Endothelial cell of umbilical vein (primary cell): ENCODE data around the gene AZI2. TPM values are rescaled to one million over a fixed set of nuclear protein-coding genes. Genes with fewer than 3 reads are reported as not detected.

ENCODE experiments used
- BruUV-seq: library from RNA; stranded (reverse); fragments of 400-500 nt; replicated peaks from 2 replicates; lab custom pipeline; 2021; lab: Mats Ljungman, UMichigan
- CTCF ChIA-PET: fragments of 300-600, 350-600 bp; sonication (Branson Sonifier 250); formaldehyde crosslinking; loops from one replicate; lab custom pipeline; 2021; ENCODE audit warnings: antibody characterized with exemption, inconsistent platforms; lab: Charles Lee
- POLR2A ChIA-PET: fragments of 300-600, 350-600 bp; sonication (Branson Sonifier 250); formaldehyde crosslinking; loops from one replicate; lab custom pipeline; 2021; ENCODE audit warnings: antibody characterized with exemption, inconsistent platforms; lab: Charles Lee
- DNase-seq: peaks from one replicate; pipeline ENCODE4 v3.0.0-alpha.2; 2011; ENCODE audit warnings: low read depth, low spot score
- FAIRE-seq: peaks from 2 replicates; lab custom pipeline; 2011; peaks lifted over from hg19 to GRCh38; lab: Jason Lieb, UNC
- H2AFZ ChIP-seq: 2 replicates; pipeline ENCODE4 v1.6.0; 2012; ENCODE audit warnings: low read depth, low read length, control low read depth, inconsistent platforms
- H3K27ac ChIP-seq: 2 replicates; pipeline ENCODE4 v1.5.1; 2011; ENCODE audit warnings: low read depth, mild to moderate bottlenecking, control low read depth, low read length, moderate library complexity; ENCODE audit not compliant: insufficient read depth
- H3K27me3 ChIP-seq, 2 experiments: 2 replicates each; pipeline versions ENCODE4 v1.6.0 to v1.6.1; 2011; ENCODE audit warnings: low read length in 2 of 2, mixed read lengths in 1 of 2; ENCODE audit not compliant: control insufficient read depth in 2 of 2, insufficient read depth in 2 of 2
- H3K36me3 ChIP-seq, 2 experiments: 2 replicates in 1 of 2; 3 replicates in 1 of 2; pipeline ENCODE4 v1.5.1; 2011; ENCODE audit warnings: low read length in 2 of 2, mild to moderate bottlenecking in 1 of 2, moderate library complexity in 1 of 2; ENCODE audit not compliant: control insufficient read depth in 2 of 2, insufficient read depth in 2 of 2; ENCODE audit errors: extremely low read depth in 1 of 2
- H3K4me1 ChIP-seq: 3 replicates; pipeline ENCODE4 v1.5.1; 2011; ENCODE audit warnings: mild to moderate bottlenecking, low read length; ENCODE audit not compliant: control insufficient read depth, insufficient read depth; ENCODE audit errors: extremely low read depth
- H3K4me2 ChIP-seq: 2 replicates; pipeline ENCODE4 v1.6.1; 2011; ENCODE audit warnings: low read length, control low read depth, mixed read lengths; ENCODE audit not compliant: insufficient read depth
- H3K4me3 ChIP-seq, 3 experiments: fragments of 200-600 bp in 1 of 3; sonication (generic), shearing (Covaris generic) in 1 of 3; replicated peaks in 1 of 3; 2 replicates each; pipeline ENCODE4 v1.5.1; 2011 to 2016; ENCODE audit warnings: control low read depth in 3 of 3, low read length in 3 of 3, mild to moderate bottlenecking in 2 of 3, inconsistent platforms in 1 of 3, low read depth in 1 of 3, moderate library complexity in 1 of 3; ENCODE audit not compliant: insufficient read depth in 1 of 3
- H3K79me2 ChIP-seq: 2 replicates; pipeline ENCODE4 v1.6.0; 2012; ENCODE audit warnings: low read length, inconsistent platforms; ENCODE audit not compliant: control insufficient read depth, insufficient read depth
- H3K9ac ChIP-seq: replicated peaks from 2 replicates; pipeline ENCODE3; 2011; ENCODE audit warnings: low read length, control low read depth; ENCODE audit not compliant: insufficient read depth; ENCODE audit errors: extremely low read depth
- H3K9me1 ChIP-seq: replicated peaks from 3 replicates; pipeline ENCODE4 v1.6.0; 2011; ENCODE audit warnings: mild to moderate bottlenecking, low read length; ENCODE audit not compliant: control insufficient read depth, insufficient read depth; ENCODE audit errors: extremely low read depth
- H3K9me3 ChIP-seq: replicated peaks from 2 replicates; pipeline ENCODE4 v1.5.1; 2012; ENCODE audit warnings: low read length, inconsistent platforms; ENCODE audit not compliant: control insufficient read depth, insufficient read depth
- H4K20me1 ChIP-seq: replicated peaks from 2 replicates; pipeline ENCODE3; 2011; ENCODE audit warnings: mild to moderate bottlenecking, low read length; ENCODE audit not compliant: control insufficient read depth, insufficient read depth; ENCODE audit errors: extremely low read depth
- CTCF ChIP-seq, 2 donors: IDR thresholded peaks; 1 replicate in 1 of 2; 2 replicates in 1 of 2; pipeline ENCODE4 v1.5.1; 2011; ENCODE audit warnings: low read length in 2 of 2, mild to moderate bottlenecking in 2 of 2, moderate library complexity in 2 of 2, control low read depth in 1 of 2, inconsistent platforms in 1 of 2, low read depth in 1 of 2; ENCODE audit not compliant: insufficient read depth in 1 of 2; ENCODE audit errors: extremely low read depth in 1 of 2
- EZH2 ChIP-seq: IDR thresholded peaks from 2 replicates; pipeline ENCODE4 v1.6.1; 2012; ENCODE audit warnings: borderline replicate concordance, low read depth, mild to moderate bottlenecking, moderate library complexity, low read length, inconsistent platforms; ENCODE audit not compliant: severe bottlenecking
- FOS ChIP-seq: IDR thresholded peaks from 2 replicates; pipeline ENCODE4 v1.6.1; 2011; ENCODE audit warnings: mild to moderate bottlenecking, low read length, moderate library complexity, borderline replicate concordance; ENCODE audit not compliant: insufficient read depth
- GATA2 ChIP-seq: IDR thresholded peaks from 2 replicates; pipeline ENCODE4 v1.7.0; 2011; ENCODE audit warnings: low read depth, mild to moderate bottlenecking, moderate library complexity, mixed read lengths, low read length; ENCODE audit not compliant: insufficient read length, insufficient read depth
- JUN ChIP-seq: IDR thresholded peaks from 2 replicates; pipeline ENCODE4 v1.6.1; 2011; ENCODE audit warnings: borderline replicate concordance, low read depth; ENCODE audit not compliant: insufficient read length, insufficient read depth
- MAX ChIP-seq: IDR thresholded peaks from 2 replicates; pipeline ENCODE4 v1.6.1; 2011; ENCODE audit not compliant: insufficient read depth, insufficient read length
- MYC ChIP-seq: IDR thresholded peaks from one replicate; pipeline ENCODE4 v1.6.1; 2011; ENCODE audit warnings: mild to moderate bottlenecking, low read depth, low read length
- POLR2A ChIP-seq: IDR thresholded peaks from 2 replicates; pipeline ENCODE4 v1.6.1; 2012; ENCODE audit warnings: low read depth, mild to moderate bottlenecking, control low read depth, low read length
- POLR2AphosphoS5 ChIP-seq: IDR thresholded peaks from 2 replicates; pipeline ENCODE4 v1.6.1; 2012; ENCODE audit warnings: low read depth, mild to moderate bottlenecking, control low read depth, low read length, moderate library complexity; ENCODE audit not compliant: insufficient read depth
- dilution Hi-C: fragments of 300-500 bp; cut with MboI; formaldehyde crosslinking; loops from one replicate; pipeline ENCODE4 v1.15.0; 2019; ENCODE audit warnings: low sequenced_read_pairs; ENCODE audit not compliant: extremely low pct_ligation_motif_present
- intact Hi-C: fragments of 100-400 bp; cut with micrococcal nuclease; formaldehyde crosslinking; loops from one replicate; pipeline ENCODE4 v1.10.0; 2022
- polyA plus RNA-seq, 4 experiments: library from polyadenylated mRNA; depleted of rRNA in 3 of 4; stranded (reverse) in 3 of 4; unstranded in 1 of 4; fragments of >200 nt; gene quantifications; 2 replicates each; pipeline versions ENCODE4 v1.2.1 to v1.2.3, GENCODE V29; 2011 to 2012; ENCODE audit warnings: missing spikeins in 1 of 4
- total RNA-seq: library from RNA; stranded (reverse); gene quantifications from 2 replicates; pipeline ENCODE4 v1.2.3, GENCODE V29; 2021

Gene AZI2
- total and polyA plus RNA-seq, 2 donors (not counting 3 experiments of a cell fraction or from before 2014, with no cell fraction given): 17.4 to 39.5 TPM

GRCh38 chr3:28299705-28300104 lies 48.9 kb downstream of the AZI2 start:
- TF ChIP-seq EZH2 (no peak), POLR2AphosphoS5 (no peak), JUN (no peak), FOS (no peak), MAX (no peak), GATA2 (no peak), POLR2A (no peak), MYC (no peak), CTCF (IDR thresholded peaks at IDR 0.05; ENCODE audit: extremely low read depth in 1 of 2, insufficient read depth in 1 of 2, low read depth in 1 of 2, low read length in 2 of 2) (no peak)
- Histone ChIP-seq H3K9me3 (no peaks in the 10 kb centered on the region), H3K9ac (no peak overlapping the region), H3K9me1 (no peaks in the 10 kb centered on the region), H3K4me2 (no peak overlapping the region), H3K36me3 (no peaks in the 10 kb centered on the region), H4K20me1 (no peaks in the 10 kb centered on the region), H3K79me2 (no peaks in the 10 kb centered on the region), H3K4me3 (no peak overlapping the region), H3K27ac (no peak overlapping the region), H3K27me3 (no peaks in the 10 kb centered on the region), H3K4me1 (peaks cover 4% of the 10 kb centered on the region), H2AFZ (no peak overlapping the region)
- no peak for FAIRE-seq
- intact Hi-C loops: loop anchor here (5.0 kb wide), 1 partner anchor 57 kb away; the partner anchor contains the start of gene CMC1
- CTCF ChIA-PET: interaction anchor here (1.1 to 1.6 kb wide), 2 partner anchors 28 to 35 kb away, joined by 3 to 7 read pairs; no protein-coding TSS in a partner anchor
- dilution Hi-C loops: no loop called here
- BruUV-seq: no TSS peak
- no peak for DNase-seq
- POLR2A ChIA-PET: no interaction called here
